ENCODE measurements around the gene RPL22.

Gene RPL22

GRCh38 chr1:6171548-6172124 lies 27.8 kb downstream of the RPL22 start:
- DNase-seq (ENCODE audit: low spot score), result no peak

- DNase-seq (ENCODE audit: low spot score), result no peak
These were observed 28.6 kb downstream of the RPL22 start for GRCh38 chr1:6170742-6171201.

GRCh38 chr1:6170116-6170741 lies 29.2 kb downstream of the RPL22 start:
- DNase-seq (ENCODE audit: low spot score), result no peak

- DNase-seq (ENCODE audit: low spot score), result no peak
These were observed 30.3 kb downstream of the RPL22 start for GRCh38 chr1:6168947-6169586.

- no peak for DNase-seq (ENCODE audit: low spot score)
These were observed 31.7 kb downstream of the RPL22 start for GRCh38 chr1:6167391-6168303.

- no peak for DNase-seq (ENCODE audit: low spot score)
These were observed 32.6 kb downstream of the RPL22 start for GRCh38 chr1:6166655-6167390.

- DNase-seq (ENCODE audit: low spot score), result no peak
These were observed 33.2 kb downstream of the RPL22 start for GRCh38 chr1:6166221-6166620.

- no peak for DNase-seq (ENCODE audit: low spot score)
These were observed 33.9 kb downstream of the RPL22 start for GRCh38 chr1:6165441-6165985.

GRCh38 chr1:6165027-6165426 lies 34.4 kb downstream of the RPL22 start:
- no peak for DNase-seq (ENCODE audit: low spot score)

GRCh38 chr1:6163973-6164617 lies 35.3 kb downstream of the RPL22 start:
- no peak for DNase-seq (ENCODE audit: low spot score)

- DNase-seq (ENCODE audit: low spot score), result no peak
These were observed 36.0 kb downstream of the RPL22 start for GRCh38 chr1:6163191-6163972.

GRCh38 chr1:6162773-6163172 lies 36.6 kb downstream of the RPL22 start:
- no peak for DNase-seq (ENCODE audit: low spot score)

GRCh38 chr1:6162341-6162740 lies 37.1 kb downstream of the RPL22 start:
- DNase-seq (ENCODE audit: low spot score), result no peak

- no peak for DNase-seq (ENCODE audit: low spot score)
These were observed 41.2 kb downstream of the RPL22 start for GRCh38 chr1:6158181-6158580.

GRCh38 chr1:6157528-6158174 lies 41.7 kb downstream of the RPL22 start:
- DNase-seq (ENCODE audit: low spot score), result peak; percentile 92

GRCh38 chr1:6157132-6157527 lies 42.3 kb downstream of the RPL22 start:
- peak; percentile 57 for DNase-seq (ENCODE audit: low spot score)

GRCh38 chr1:6154525-6155319 lies 44.7 kb downstream of the RPL22 start:
- DNase-seq (ENCODE audit: low spot score), result no peak

GRCh38 chr1:6152882-6153281 lies 46.5 kb downstream of the RPL22 start:
- DNase-seq (ENCODE audit: low spot score), result no peak

GRCh38 chr1:6152181-6152580 lies 47.2 kb downstream of the RPL22 start:
- no peak for DNase-seq (ENCODE audit: low spot score)
